Thoracic aorta (tissue), 2 donors: ENCODE data around the gene DGKI. TPM values are rescaled to one million over a fixed set of nuclear protein-coding genes. Genes with fewer than 3 reads are reported as not detected.

Experiments used
- ATAC-seq: fragments of 150-250 bp; one replicate; pipeline ENCODE4 v1.8.0; 2017; ENCODE audit warnings: low read depth; ENCODE audit not compliant: insufficient number of reproducible peaks, low FRiP score
- DNase-seq: peaks from one replicate; pipeline ENCODE4 v3.0.0-alpha.2; 2020; ENCODE audit warnings: low spot score
- H3K27ac ChIP-seq, 2 donors: fragments of 200-600 bp; sonication (generic); 1 replicate in 1 of 2; 2 replicates in 1 of 2; pipeline ENCODE4 v1.5.1; 2016; ENCODE audit warnings: mild to moderate bottlenecking in 2 of 2, moderate library complexity in 2 of 2
- H3K27me3 ChIP-seq: fragments of 200-600 bp; sonication (generic); replicated peaks from 2 replicates; pipeline ENCODE4 v1.6.0; 2016; ENCODE audit warnings: mild to moderate bottlenecking; ENCODE audit not compliant: insufficient read depth
- H3K36me3 ChIP-seq: fragments of 200-600 bp; sonication (generic); one replicate; pipeline ENCODE4 v1.5.1; 2016
- H3K4me1 ChIP-seq, 2 donors: fragments of 200-600 bp; sonication (generic); 1 replicate in 1 of 2; 2 replicates in 1 of 2; pipeline versions ENCODE4 v1.5.1 to v1.6.0; 2016; ENCODE audit warnings: low read depth in 2 of 2, mild to moderate bottlenecking in 1 of 2; ENCODE audit not compliant: control insufficient read depth in 1 of 2
- H3K4me3 ChIP-seq: fragments of 200-600 bp; sonication (generic); 2 replicates; pipeline ENCODE4 v1.5.1; 2016; ENCODE audit warnings: mild to moderate bottlenecking
- H3K9me3 ChIP-seq: fragments of 200-600 bp; sonication (generic); 2 replicates; pipeline ENCODE4 v1.5.1; 2016
- total RNA-seq, 2 donors: library from RNA; depleted of rRNA; stranded (reverse); fragments of >200 nt; gene quantifications; one replicate each; pipeline versions ENCODE4 v1.1.0 to v1.2.3, GENCODE V29; 2016
- TF ChIP-seq, protein P1 (sequence below): fragments of 200-600 bp; sonication (generic); IDR thresholded peaks from one replicate; pipeline ENCODE4 v1.5.1; 2019; ENCODE audit warnings: antibody characterized with exemption

The DGKI gene
- total RNA-seq, 2 donors from 2014 or later = 10.3 to 22.3 TPM

DNA sequence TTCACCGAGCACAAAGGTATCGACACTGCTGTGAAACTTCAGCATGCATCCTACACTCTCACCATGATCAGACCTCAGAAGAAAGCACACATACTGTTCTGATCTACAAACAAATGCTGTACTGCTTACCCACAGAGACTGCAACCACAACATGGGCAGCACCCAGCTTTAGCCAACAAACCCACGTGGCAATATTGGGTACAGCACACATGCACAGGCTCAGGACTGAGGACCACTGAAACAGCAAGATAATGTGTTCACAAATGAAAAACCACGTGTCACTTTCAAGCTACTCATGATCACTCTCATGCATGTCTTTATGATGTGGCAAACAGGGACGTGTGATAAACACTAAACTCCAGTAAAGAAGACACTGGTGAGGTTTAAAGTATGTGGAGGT lies 383.9 kb downstream of the DGKI start:
- ATAC-seq (no peak), DNase-seq (no peak)
- Histone ChIP-seq H3K9me3 (no peaks in the 10 kb centered on the region), H3K36me3 (no peaks in the 10 kb centered on the region), H3K27ac (no peak overlapping the region), H3K27me3 (no peaks in the 10 kb centered on the region), H3K4me3 (no peak overlapping the region), H3K4me1 (no peaks in the 10 kb centered on the region)
- TF ChIP-seq, protein P1, sequence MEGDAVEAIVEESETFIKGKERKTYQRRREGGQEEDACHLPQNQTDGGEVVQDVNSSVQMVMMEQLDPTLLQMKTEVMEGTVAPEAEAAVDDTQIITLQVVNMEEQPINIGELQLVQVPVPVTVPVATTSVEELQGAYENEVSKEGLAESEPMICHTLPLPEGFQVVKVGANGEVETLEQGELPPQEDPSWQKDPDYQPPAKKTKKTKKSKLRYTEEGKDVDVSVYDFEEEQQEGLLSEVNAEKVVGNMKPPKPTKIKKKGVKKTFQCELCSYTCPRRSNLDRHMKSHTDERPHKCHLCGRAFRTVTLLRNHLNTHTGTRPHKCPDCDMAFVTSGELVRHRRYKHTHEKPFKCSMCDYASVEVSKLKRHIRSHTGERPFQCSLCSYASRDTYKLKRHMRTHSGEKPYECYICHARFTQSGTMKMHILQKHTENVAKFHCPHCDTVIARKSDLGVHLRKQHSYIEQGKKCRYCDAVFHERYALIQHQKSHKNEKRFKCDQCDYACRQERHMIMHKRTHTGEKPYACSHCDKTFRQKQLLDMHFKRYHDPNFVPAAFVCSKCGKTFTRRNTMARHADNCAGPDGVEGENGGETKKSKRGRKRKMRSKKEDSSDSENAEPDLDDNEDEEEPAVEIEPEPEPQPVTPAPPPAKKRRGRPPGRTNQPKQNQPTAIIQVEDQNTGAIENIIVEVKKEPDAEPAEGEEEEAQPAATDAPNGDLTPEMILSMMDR = no peak

DNA sequence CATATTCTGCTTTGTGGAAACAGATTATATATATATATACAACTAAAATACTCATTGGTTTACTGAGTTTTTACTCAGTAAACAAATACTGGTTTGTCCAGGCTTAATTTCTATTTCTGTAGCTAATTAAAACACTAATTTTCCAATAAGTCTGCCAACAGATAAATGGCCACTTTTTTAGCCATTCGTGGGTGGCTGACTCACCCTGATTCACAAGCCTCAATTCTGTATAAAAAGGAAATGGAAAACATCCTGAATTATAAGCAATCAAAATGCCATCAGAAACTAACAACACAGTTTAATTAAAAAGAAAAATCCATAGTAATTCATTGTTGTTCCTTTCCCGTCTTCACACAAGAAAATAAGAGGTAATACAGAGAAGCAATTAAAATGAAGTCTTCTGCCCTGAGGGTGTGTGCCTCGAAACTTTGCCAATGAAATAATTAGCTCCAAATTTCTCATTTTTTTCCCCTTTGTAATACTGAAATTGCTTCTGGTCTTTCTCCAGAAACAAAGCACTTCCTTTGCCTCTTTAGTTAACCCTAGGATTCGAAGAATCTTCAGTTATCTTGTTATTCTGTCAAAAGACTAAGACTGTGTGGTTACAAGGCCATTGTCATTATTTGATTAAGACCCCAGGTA lies 384.6 kb downstream of the DGKI start:
- no peaks in the 10 kb centered on the region for H3K27me3 ChIP-seq
- H3K9me3 ChIP-seq = no peaks in the 10 kb centered on the region
- H3K4me3 ChIP-seq = no peak overlapping the region
- H3K36me3 ChIP-seq = no peaks in the 10 kb centered on the region
- H3K27ac ChIP-seq = no peak overlapping the region
- no peaks in the 10 kb centered on the region for H3K4me1 ChIP-seq
- ATAC-seq = no peak
- TF ChIP-seq, protein P1 = no peak
- DNase-seq = no peak

- Histone ChIP-seq H3K4me3 (no peak overlapping the region), H3K36me3 (no peaks in the 10 kb centered on the region), H3K9me3 (no peaks in the 10 kb centered on the region), H3K27me3 (no peaks in the 10 kb centered on the region), H3K27ac (no peak overlapping the region), H3K4me1 (peaks cover 0 to 5% of the 10 kb centered on the region in 2 donors)
- TF ChIP-seq, protein P1 = no peak
- ATAC-seq (no peak), DNase-seq (no peak)
Measured at GRCh38 chr7:137458399-137458798, 388.4 kb downstream of the DGKI start.

GRCh38 chr7:137454767-137455166 lies 392.0 kb downstream of the DGKI start:
- Histone ChIP-seq H3K36me3 (no peaks in the 10 kb centered on the region), H3K4me3 (peak overlapping the region; percentile 22), H3K9me3 (no peaks in the 10 kb centered on the region), H3K27ac (peak overlapping the region in 1 of 2 donors; percentile 19), H3K4me1 (peaks cover 0 to 5% of the 10 kb centered on the region in 2 donors), H3K27me3 (no peaks in the 10 kb centered on the region)
- TF ChIP-seq, protein P1 = no peak
- no peak for DNase-seq
- peak; percentile 42 for ATAC-seq

DNA sequence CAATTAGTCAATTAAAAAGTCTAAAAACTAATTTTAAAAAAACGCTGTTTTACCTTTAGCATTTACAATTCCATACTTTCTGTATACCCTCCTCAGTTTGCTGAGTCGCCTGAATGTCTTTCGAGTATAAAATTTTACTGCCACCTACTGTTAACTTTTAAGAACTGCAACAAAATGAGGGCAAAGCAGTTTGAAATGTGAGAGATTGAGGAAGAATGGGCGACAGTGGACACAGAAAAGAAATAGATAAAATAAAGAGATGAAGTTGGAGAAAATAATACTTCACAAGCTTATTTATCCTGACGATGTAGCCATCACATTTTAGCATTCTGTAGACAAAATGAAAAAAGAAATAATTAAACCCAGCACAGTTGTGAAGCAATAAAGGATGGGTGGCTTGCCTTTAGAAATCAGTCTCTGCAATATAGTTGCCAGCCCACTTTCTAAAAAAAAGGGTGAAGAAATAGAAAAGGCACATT lies 392.5 kb downstream of the DGKI start:
- TF ChIP-seq, protein P1 = peak; percentile 50
- Histone ChIP-seq H3K36me3 (no peaks in the 10 kb centered on the region), H3K4me3 (peak overlapping the region; percentile 22), H3K27me3 (no peaks in the 10 kb centered on the region), H3K9me3 (no peaks in the 10 kb centered on the region), H3K4me1 (peaks cover 0 to 5% of the 10 kb centered on the region in 2 donors), H3K27ac (no peak overlapping the region)
- ATAC-seq (no peak), DNase-seq (no peak)
